Suprapubic skin (tissue), 4 donors: ENCODE measurements around the gene PGGHG.

ENCODE experiments used
- CTCF ChIP-seq, 2 donors: fragments of 200-600 bp in 1 of 2; fragments of 450-650 bp in 1 of 2; sonication (generic) in 1 of 2; IDR thresholded peaks; one replicate each; pipeline ENCODE4 v1.5.1; 2016 to 2019; ENCODE audit warnings: antibody characterized with exemption in 2 of 2, mild to moderate bottlenecking in 1 of 2, moderate library complexity in 1 of 2
- EP300 ChIP-seq: sonication (generic); formaldehyde crosslinking; IDR thresholded peaks from one replicate; pipeline ENCODE4 v1.6.1; 2017; ENCODE audit warnings: antibody characterized with exemption
- POLR2AphosphoS5 ChIP-seq, 3 donors: sonication (generic); formaldehyde crosslinking; IDR thresholded peaks; one replicate each; pipeline ENCODE4 v1.6.1; 2017; ENCODE audit warnings: antibody characterized with exemption in 3 of 3

- TF ChIP-seq CTCF (IDR thresholded peaks at IDR 0.05), result no peak
- TF ChIP-seq POLR2AphosphoS5 (IDR thresholded peaks at IDR 0.05), result no peak
- TF ChIP-seq EP300, result no peak
These were observed 11.2 kb downstream of the PGGHG start for GRCh38 chr11:299951-300735.
